SJSA1 (cell line): Measurements from ENCODE around the gene TPX2. TPM values are rescaled to one million over a fixed set of nuclear protein-coding genes. Genes with fewer than 3 reads are reported as not detected.
"Not testable (repeated sequence)": the region's sequence is repeated elsewhere in the genome, so short reads cannot be mapped to it uniquely, and the experiment has no call there.

ENCODE experiments used
- DNase-seq, 2 experiments: peaks; one replicate each; pipeline ENCODE4 v3.0.0-alpha.2; 2015 to 2020; ENCODE audit warnings: low spot score in 2 of 2, low read depth in 1 of 2
- H3K27ac ChIP-seq: fragments of 250-450 bp; sonication (Bioruptor Pico); 2 replicates; pipeline ENCODE4 v1.5.1; 2020; ENCODE audit warnings: mild to moderate bottlenecking, moderate library complexity
- H3K27me3 ChIP-seq: fragments of 250-450 bp; sonication (Bioruptor Pico); replicated peaks from 2 replicates; pipeline ENCODE4 v1.5.1; 2020; ENCODE audit warnings: mild to moderate bottlenecking, moderate library complexity
- H3K36me3 ChIP-seq: fragments of 250-450 bp; sonication (Bioruptor Pico); 2 replicates; pipeline ENCODE4 v1.5.1; 2020; ENCODE audit warnings: mild to moderate bottlenecking
- H3K4me1 ChIP-seq: fragments of 250-450 bp; sonication (Bioruptor Pico); replicated peaks from 2 replicates; pipeline ENCODE4 v1.6.1; 2021; ENCODE audit warnings: mild to moderate bottlenecking
- H3K4me3 ChIP-seq: fragments of 250-450 bp; sonication (Bioruptor Pico); 2 replicates; pipeline ENCODE4 v1.5.1; 2020; ENCODE audit warnings: mild to moderate bottlenecking
- H3K9me3 ChIP-seq: fragments of 250-450 bp; sonication (Bioruptor Pico); replicated peaks from 2 replicates; pipeline ENCODE4 v1.5.1; 2020; ENCODE audit warnings: mild to moderate bottlenecking
- total RNA-seq: library from RNA; depleted of rRNA; stranded (reverse); fragments of >200 nt; shearing (Covaris generic); gene quantifications from 2 replicates; pipeline ENCODE4 v1.2.3, GENCODE V29; 2014

The TPX2 gene
- total RNA-seq, 1 experiment from 2014 or later: 212 TPM

DNA sequence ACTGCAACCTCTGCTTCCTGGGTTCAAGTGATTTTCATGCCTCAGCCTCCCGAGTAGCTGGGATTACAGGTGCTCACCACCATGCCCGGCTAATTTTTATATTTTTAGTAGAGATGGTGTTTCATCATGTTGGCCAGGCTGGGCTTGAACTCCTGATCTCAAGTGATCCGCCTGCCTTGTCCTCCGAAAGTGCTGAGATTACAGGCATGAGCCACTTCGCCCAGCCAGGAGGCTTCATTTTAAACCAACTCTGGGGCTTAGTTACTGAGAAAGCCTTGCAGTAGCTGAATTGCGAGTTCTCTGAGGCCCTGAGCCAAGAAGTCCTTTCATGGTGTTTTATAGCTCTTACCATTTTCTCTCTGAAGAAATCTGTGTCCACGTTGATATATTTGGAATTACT is 75.1 kb downstream of the TPX2 start:
- not testable (repeated sequence) for H3K4me3 ChIP-seq, H3K27ac ChIP-seq, H3K27me3 ChIP-seq, H3K36me3 ChIP-seq, DNase-seq, H3K9me3 ChIP-seq
- peaks cover 35% of the 10 kb centered on the region for H3K4me1 ChIP-seq

DNA sequence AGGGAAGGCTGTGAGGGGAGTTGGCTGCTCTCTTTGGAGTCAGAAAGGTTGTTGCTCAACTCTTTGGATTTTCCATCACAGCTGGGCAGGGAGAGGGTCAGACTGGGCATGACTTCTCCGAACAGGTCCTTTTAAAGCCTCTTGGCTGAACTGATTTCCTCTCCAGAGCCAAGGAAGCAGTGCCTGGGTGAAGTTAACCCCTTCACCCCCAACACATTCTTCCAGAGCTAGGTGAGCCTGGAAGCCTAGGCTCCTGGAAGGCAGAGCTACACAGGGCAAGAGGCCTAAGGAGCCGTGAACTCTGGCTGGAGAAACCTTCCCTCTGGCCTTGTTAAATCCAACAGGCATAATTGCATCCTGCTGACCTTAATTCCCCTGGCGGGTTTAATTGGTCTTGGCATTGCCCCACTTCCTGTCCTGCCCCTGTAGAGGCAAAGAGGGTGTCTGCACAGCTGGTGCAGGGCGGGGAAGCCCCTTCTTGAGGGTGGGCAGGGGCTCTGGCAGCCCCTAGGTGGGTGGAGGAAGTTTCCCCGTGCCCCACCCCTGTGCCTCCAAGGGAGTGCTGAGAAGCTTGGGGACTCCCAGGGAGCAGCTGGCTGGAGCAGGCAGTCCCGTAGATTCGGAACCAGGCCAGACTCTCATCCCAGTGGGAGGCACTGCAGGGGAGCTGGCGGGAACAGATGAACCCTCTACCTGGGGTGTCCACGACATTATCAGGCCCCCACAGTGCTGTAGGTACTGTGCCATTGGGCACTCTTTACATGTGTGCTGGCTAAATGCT is 76.5 kb downstream of the TPX2 start:
- no peak for DNase-seq

DNA sequence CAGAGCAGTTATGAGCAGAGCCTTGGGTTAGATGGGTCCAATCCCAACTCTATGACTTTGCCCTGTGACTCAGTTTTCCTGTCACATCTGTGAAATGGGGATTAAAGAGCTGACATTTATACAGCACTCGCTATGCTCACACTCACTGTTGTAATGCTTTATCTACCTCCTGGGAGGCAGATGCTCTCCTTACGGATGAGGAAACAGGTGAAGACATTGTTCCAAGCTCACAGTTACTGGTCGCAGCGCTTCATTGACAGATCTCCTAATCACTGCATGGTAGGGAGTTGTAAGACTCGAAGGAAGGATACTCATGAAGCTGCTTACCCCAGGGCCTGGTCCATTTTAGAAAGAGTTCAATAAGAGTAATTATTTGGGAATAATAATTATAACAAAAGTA is 77.1 kb downstream of the TPX2 start:
- no peaks in the 10 kb centered on the region for H3K27me3 ChIP-seq
- peaks cover 19% of the 10 kb centered on the region for H3K4me1 ChIP-seq
- H3K27ac ChIP-seq: no peak overlapping the region
- H3K4me3 ChIP-seq: no peak overlapping the region
- peaks cover 6% of the 10 kb centered on the region for H3K36me3 ChIP-seq
- no peaks in the 10 kb centered on the region for H3K9me3 ChIP-seq
- no peak for DNase-seq

More for the DNA sequence above, 76.5 kb downstream of the TPX2 start:
- no peaks in the 10 kb centered on the region for H3K9me3 ChIP-seq
- no peaks in the 10 kb centered on the region for H3K27me3 ChIP-seq
- no peak overlapping the region for H3K27ac ChIP-seq
- peaks cover 10% of the 10 kb centered on the region for H3K36me3 ChIP-seq
- H3K4me1 ChIP-seq: peaks cover 25% of the 10 kb centered on the region
- no peak overlapping the region for H3K4me3 ChIP-seq

DNA sequence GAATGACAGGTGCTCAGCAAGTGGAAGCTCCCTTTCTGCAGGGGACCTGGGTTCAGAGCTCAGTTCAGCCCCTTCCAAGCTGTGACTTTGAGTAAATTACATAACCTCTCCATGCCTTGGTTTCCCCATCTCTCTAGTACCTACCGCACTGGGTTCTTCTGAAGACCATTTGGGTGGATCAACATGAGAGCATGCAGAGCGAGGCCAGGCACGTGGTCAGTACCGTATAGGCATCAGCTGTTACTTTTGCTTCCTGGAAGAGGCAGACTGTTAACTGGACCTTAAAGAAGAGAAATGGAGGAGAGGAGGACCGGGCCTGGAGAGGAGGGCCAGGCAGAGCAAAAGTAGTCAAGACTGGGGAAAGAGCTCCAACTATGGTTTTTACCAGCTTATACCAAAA is 78.4 kb downstream of the TPX2 start:
- Histone ChIP-seq H3K4me3 (no peak overlapping the region), H3K27me3 (no peaks in the 10 kb centered on the region), H3K27ac (no peak overlapping the region), H3K9me3 (no peaks in the 10 kb centered on the region), H3K36me3 (no peaks in the 10 kb centered on the region), H3K4me1 (peaks cover 11% of the 10 kb centered on the region)
- no peak for DNase-seq

DNA sequence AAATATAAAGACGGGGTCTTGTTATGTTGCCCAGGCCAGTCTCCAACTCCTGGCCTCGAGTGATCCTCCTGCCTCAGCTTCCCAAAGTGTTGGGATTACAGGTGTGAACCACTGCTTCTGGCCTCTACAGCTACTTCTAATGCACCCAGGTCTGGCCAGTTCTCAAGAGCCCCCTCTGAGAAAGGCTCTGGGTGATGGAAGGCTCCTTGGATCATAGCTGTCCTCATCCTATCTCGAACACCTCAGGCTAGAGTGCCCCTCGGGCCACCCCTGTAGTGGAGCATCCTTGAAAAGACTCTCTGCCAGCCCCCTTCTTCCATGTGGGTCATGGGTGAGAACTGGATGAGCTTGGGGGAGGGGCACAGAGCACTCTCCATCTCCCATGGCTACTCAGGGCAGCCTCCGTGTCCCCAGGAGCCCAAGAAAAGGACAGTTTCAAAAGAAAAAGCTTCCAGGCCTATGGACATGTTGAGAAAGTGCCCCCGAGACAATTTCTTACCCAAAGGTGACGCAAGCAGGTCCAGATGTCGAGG is 79.4 kb downstream of the TPX2 start:
- Histone ChIP-seq H3K27ac (no peak overlapping the region), H3K27me3 (no peaks in the 10 kb centered on the region), H3K4me1 (peaks cover 14% of the 10 kb centered on the region), H3K9me3 (no peaks in the 10 kb centered on the region), H3K4me3 (no peak overlapping the region), H3K36me3 (no peaks in the 10 kb centered on the region)
- no peak for DNase-seq

DNA sequence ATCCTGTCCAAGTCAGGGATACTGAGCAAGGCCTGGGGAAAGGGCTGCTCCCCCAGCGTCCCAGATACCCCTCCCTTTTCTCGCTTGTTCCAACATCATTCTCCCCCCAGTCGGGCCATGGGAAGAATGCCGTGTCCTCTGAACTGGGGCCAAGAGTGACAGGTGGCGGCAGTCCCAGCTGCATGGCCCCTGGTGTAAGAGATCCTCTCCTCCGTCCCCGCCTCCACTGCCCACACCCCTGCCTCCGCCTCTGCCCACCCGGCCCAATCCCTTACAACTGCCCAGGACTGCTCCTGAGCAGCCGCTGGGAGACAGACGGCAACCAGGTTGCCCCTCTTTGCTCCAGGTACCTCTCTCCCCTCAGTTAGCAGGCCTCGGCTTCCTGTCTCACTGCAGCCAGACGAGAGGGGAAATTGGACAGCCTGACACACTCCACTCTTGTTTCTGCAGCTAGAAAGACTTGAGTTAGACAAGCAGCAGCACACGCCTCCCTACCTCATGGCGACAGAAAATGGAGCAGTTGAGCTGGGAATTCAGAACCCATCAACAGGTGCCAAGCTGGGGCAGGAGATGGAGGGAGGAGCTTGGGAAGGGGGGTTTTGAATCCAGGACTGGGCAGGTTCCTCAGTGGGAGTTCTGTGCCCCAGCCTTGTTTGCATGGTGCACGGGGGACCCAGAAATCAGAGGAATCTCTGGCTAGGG is 80.1 kb downstream of the TPX2 start, which contains the start of gene MYLK2:
MYLK2 (plus strand) TSS at position 274 of the 702 bp plus-strand sequence; CDS start at position 499, 225 bp downstream.
- DNase-seq: no peak
- H3K4me3 ChIP-seq: no peak within 1 kb of the TSS
- H3K27me3 ChIP-seq: no peaks in the 10 kb centered on the region

DNA sequence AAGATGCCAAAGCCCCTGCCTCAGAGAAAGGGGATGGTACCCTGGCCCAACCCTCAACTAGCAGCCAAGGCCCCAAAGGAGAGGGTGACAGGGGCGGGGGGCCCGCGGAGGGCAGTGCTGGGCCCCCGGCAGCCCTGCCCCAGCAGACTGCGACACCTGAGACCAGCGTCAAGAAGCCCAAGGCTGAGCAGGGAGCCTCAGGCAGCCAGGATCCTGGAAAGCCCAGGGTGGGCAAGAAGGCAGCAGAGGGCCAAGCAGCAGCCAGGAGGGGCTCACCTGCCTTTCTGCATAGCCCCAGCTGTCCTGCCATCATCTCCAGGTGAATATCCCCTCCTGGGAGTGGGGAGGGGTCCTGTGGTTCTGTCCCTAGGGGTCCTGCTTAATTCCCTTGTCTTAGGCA is 81.1 kb downstream of the TPX2 start:
- Histone ChIP-seq H3K4me1 (peaks cover 28% of the 10 kb centered on the region), H3K27me3 (no peaks in the 10 kb centered on the region), H3K27ac (no peak overlapping the region), H3K9me3 (no peaks in the 10 kb centered on the region), H3K4me3 (no peak overlapping the region), H3K36me3 (no peaks in the 10 kb centered on the region)
- DNase-seq: no peak

More for the DNA sequence above, 80.1 kb downstream of the TPX2 start, which contains the start of gene MYLK2:
- Histone ChIP-seq H3K36me3 (no peaks in the 10 kb centered on the region), H3K27ac (no peak within 1 kb of the TSS), H3K4me1 (peaks cover 22% of the 10 kb centered on the region), H3K9me3 (no peaks in the 10 kb centered on the region)

DNA sequence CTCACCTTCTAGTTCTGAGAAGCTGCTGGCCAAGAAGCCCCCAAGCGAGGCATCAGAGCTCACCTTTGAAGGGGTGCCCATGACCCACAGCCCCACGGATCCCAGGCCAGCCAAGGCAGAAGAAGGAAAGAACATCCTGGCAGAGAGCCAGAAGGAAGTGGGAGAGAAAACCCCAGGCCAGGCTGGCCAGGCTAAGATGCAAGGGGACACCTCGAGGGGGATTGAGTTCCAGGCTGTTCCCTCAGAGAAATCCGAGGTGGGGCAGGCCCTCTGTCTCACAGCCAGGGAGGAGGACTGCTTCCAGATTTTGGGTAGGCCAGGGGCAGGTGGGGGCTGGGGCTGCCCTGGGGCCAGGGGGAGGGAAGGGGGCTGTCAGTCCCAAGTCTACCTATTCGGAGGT is 82.3 kb downstream of the TPX2 start:
- H3K4me1 ChIP-seq: peaks cover 28% of the 10 kb centered on the region
- DNase-seq: no peak
- no peaks in the 10 kb centered on the region for H3K27me3 ChIP-seq
- no peak overlapping the region for H3K4me3 ChIP-seq
- H3K9me3 ChIP-seq: no peaks in the 10 kb centered on the region
- H3K27ac ChIP-seq: no peak overlapping the region
- no peaks in the 10 kb centered on the region for H3K36me3 ChIP-seq

DNA sequence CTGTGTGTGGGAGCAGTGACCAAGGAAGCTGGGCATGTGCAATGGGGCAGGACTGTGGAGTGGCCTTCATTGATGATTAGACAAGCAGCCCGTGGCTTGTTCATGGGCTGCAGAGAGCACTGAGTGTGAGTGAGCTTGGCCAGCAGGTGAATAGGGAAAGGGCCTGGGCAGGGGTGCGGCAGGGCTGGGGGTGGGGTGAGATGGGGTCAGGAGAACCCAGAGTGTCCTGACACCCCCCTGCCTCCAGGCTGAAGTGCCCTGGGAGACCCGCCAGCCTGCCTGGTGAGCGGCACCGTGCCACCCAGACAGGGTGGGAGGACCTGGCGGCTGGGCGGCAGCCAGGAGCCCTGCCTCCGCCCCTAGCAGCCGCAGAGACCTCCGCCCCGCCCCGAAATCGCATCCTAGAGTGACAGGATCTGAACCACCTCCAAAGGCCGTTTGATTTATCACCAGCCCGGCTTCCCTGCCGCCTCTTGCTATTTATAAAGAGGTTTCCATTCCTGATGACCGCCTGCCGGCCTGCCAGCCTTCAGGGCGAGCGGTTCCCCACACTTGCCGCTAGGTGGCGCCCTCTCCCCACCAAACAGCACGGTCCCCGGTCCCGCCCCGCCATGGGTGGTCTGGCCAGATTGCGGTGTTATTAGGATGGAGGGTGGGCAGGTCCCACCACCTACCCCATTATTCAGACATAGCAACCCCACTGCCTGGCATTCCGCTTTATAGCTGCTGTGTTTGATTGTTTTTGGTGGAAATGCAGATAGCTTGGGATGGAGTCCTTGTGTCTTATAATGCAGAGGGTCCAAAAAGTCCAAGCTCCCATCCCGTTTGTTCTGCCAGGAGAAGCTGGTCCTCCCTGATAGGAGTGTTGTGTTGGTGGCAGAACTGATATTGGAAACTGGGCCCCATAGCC is 83.6 kb downstream of the TPX2 start:
- no peaks in the 10 kb centered on the region for H3K9me3 ChIP-seq
- peak; percentile 85 to 86 for DNase-seq
- H3K27ac ChIP-seq: no peak overlapping the region
- no peaks in the 10 kb centered on the region for H3K27me3 ChIP-seq
- H3K4me3 ChIP-seq: no peak overlapping the region
- peaks cover 28% of the 10 kb centered on the region for H3K4me1 ChIP-seq
- no peaks in the 10 kb centered on the region for H3K36me3 ChIP-seq

DNA sequence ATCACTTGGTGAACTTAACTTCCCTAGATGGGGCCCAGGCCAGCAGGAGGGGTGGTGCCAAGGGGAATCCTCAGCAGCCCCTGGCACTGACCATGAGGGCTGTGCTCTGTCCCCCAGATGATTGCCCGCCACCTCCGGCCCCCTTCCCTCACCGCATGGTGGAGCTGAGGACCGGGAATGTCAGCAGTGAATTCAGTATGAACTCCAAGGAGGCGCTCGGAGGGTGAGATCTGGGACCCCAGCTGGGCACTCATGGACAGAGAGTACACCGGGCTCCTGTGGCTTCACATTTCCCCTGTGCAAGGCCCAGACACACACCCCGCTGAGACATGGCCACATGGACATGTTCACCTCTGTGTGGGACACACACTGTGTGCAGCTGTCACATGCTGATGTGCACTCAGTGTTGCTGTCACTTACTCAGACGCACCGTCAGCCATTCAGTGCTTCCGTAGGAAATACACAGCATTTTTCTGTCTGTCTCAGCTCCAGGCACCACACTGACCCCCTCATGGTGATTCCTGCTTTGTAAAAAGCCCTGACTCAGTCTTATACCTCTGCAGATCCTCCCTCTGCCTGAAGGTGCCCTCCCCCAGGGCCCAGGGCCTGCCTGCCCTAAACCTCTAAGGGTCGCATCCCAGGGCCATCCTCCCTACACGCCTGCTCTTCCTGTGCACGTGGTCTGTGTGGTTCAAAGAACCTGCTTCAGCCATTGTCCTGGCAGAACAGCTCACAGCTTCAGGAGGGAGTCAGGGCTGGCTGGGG is 84.5 kb downstream of the TPX2 start:
- no peaks in the 10 kb centered on the region for H3K27me3 ChIP-seq
- no peaks in the 10 kb centered on the region for H3K9me3 ChIP-seq
- no peaks in the 10 kb centered on the region for H3K36me3 ChIP-seq
- H3K4me3 ChIP-seq: no peak overlapping the region
- H3K4me1 ChIP-seq: peaks cover 28% of the 10 kb centered on the region
- H3K27ac ChIP-seq: no peak overlapping the region
- no peak for DNase-seq

DNA sequence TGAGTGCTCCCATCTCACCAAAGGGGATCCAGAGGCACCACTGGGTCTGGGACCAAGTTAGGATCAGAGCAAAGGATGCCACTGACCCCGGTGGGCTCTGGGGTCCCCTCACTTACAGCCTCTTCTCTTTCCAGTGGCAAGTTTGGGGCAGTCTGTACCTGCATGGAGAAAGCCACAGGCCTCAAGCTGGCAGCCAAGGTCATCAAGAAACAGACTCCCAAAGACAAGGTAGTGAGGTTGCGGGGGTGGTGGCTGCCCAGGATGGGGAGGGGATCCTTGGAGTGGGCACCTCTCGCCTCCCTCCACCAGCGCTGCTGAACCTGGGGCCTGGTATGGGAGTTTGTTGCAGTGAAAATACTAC is 85.0 kb downstream of the TPX2 start:
- no peaks in the 10 kb centered on the region for H3K9me3 ChIP-seq
- no peak overlapping the region for H3K27ac ChIP-seq
- no peak for DNase-seq
- H3K4me3 ChIP-seq: no peak overlapping the region
- no peaks in the 10 kb centered on the region for H3K36me3 ChIP-seq
- H3K4me1 ChIP-seq: peaks cover 28% of the 10 kb centered on the region
- H3K27me3 ChIP-seq: no peaks in the 10 kb centered on the region

DNA sequence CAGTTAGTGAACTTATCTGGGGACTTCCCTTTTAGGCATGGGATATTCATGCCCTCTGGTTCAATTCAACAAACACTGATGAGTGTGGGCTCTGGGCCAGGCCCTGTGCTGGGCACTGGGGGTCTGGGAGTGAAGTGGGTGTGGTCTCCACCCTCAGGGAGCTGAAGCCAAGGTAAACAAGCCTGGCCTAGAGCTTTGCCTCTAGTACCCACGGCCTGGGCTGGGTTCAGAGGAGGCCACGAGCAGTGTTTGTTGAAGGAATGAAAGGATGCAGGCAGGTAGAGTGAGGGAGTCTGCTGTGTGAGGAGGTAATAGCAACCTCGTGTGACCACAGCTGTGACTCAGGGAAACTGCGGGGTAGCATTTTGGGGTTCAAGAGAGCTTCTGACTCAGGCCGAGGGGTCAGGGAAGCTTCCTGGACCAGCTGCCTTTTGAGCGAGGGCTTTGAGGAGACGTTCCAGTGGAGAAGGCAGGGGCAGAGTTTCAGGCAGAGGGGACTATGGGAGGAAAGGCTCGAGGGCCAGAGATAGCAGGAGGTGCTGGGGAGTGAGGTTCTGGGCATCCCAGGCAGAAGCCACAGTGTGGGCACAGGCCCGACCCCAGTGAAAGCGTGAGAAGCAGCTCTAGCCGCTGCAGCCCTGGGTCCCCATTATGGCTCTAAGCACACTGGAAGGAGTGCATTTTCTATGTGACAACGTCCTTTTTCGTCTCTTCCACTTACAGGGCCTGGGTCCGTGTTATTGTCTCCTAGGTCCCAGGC is 85.6 kb downstream of the TPX2 start:
- H3K9me3 ChIP-seq: no peaks in the 10 kb centered on the region
- H3K27me3 ChIP-seq: no peaks in the 10 kb centered on the region
- H3K4me1 ChIP-seq: peaks cover 34% of the 10 kb centered on the region
- DNase-seq: no peak
- no peak overlapping the region for H3K4me3 ChIP-seq
- no peaks in the 10 kb centered on the region for H3K36me3 ChIP-seq
- no peak overlapping the region for H3K27ac ChIP-seq
